Measurements from ENCODE around the gene FOXA2. TPM values are rescaled to one million over a fixed set of nuclear protein-coding genes. Genes with fewer than 3 reads are reported as not detected.

The FOXA2 gene
- total RNA-seq, 2 donors from 2014 or later, result 0.49 TPM; not detected in 1

- Histone ChIP-seq H3K27me3 (replicated peaks; ENCODE audit: insufficient read depth) (peaks cover 8% of the 10 kb centered on the region), H3K9me3 (no peaks in the 10 kb centered on the region), H3K4me3 (peak overlapping the region; percentile 57), H3K4me1 (ENCODE audit: control insufficient read depth in 1 of 2, low read depth in 2 of 2) (peaks cover 10 to 49% of the 10 kb centered on the region in 2 donors), H3K36me3 (no peaks in the 10 kb centered on the region), H3K27ac (no peak overlapping the region)
- DNase-seq (ENCODE audit: low spot score) (no peak), ATAC-seq (ENCODE audit: insufficient number of reproducible peaks, low FRiP score, low read depth) (no peak)
- TF ChIP-seq CTCF (IDR thresholded peaks at IDR 0.05), result no peak
These were observed 1.9 kb downstream of the FOXA2 start for GRCh38 chr20:22582386-22582963.

GRCh38 chr20:22581437-22582385 is 2.7 kb downstream of the FOXA2 start:
- Histone ChIP-seq H3K36me3 (no peaks in the 10 kb centered on the region), H3K9me3 (no peaks in the 10 kb centered on the region), H3K27me3 (replicated peaks; ENCODE audit: insufficient read depth) (peaks cover 8% of the 10 kb centered on the region), H3K27ac (peak overlapping the region in 1 of 2 donors; percentile 17), H3K4me3 (peak overlapping the region; percentile 19), H3K4me1 (ENCODE audit: control insufficient read depth in 1 of 2, low read depth in 2 of 2) (peaks cover 10 to 45% of the 10 kb centered on the region in 2 donors)
- no peak for TF ChIP-seq CTCF (IDR thresholded peaks at IDR 0.05)
- DNase-seq (ENCODE audit: low spot score) (no peak), ATAC-seq (ENCODE audit: insufficient number of reproducible peaks, low FRiP score, low read depth) (no peak)

- DNase-seq (ENCODE audit: low spot score) (no peak), ATAC-seq (ENCODE audit: insufficient number of reproducible peaks, low FRiP score, low read depth) (no peak)
- H3K4me3 ChIP-seq, result no peak overlapping the region
- no peak overlapping the region for H3K27ac ChIP-seq
- TF ChIP-seq CTCF (IDR thresholded peaks at IDR 0.05), result no peak
- no peaks in the 10 kb centered on the region for H3K9me3 ChIP-seq
- H3K27me3 ChIP-seq (replicated peaks; ENCODE audit: insufficient read depth), result peaks cover 15% of the 10 kb centered on the region
- H3K4me1 ChIP-seq (ENCODE audit: control insufficient read depth in 1 of 2, low read depth in 2 of 2), result peaks cover 10 to 35% of the 10 kb centered on the region in 2 donors
- H3K36me3 ChIP-seq, result no peaks in the 10 kb centered on the region
These were observed 4.4 kb downstream of the FOXA2 start for GRCh38 chr20:22579711-22580697.

- ATAC-seq (ENCODE audit: insufficient number of reproducible peaks, low FRiP score, low read depth), result no peak
- no peak for TF ChIP-seq CTCF (IDR thresholded peaks at IDR 0.05)
- no peaks in the 10 kb centered on the region for H3K9me3 ChIP-seq
- DNase-seq (ENCODE audit: low spot score), result no peak
- H3K4me1 ChIP-seq (ENCODE audit: control insufficient read depth in 1 of 2, low read depth in 2 of 2), result peaks cover 10 to 35% of the 10 kb centered on the region in 2 donors
- no peak overlapping the region for H3K27ac ChIP-seq
- peaks cover 15% of the 10 kb centered on the region for H3K27me3 ChIP-seq (replicated peaks; ENCODE audit: insufficient read depth)
- peak overlapping the region; percentile 29 for H3K4me3 ChIP-seq
- H3K36me3 ChIP-seq, result no peaks in the 10 kb centered on the region
These were observed 5.3 kb downstream of the FOXA2 start for GRCh38 chr20:22579119-22579427.

All from thoracic aorta (tissue), 2 donors.